Measurements from ENCODE around the gene ETV6.

The ETV6 gene

GRCh38 chr12:11863478-11863906 is 214.0 kb downstream of the ETV6 start:
- no peak overlapping the region for H2AFZ ChIP-seq (ENCODE audit: low read length)
- no peak for TF ChIP-seq CTCF (conservative IDR thresholded peaks at IDR 0.05; ENCODE audit: low read length)
- no peak for TF ChIP-seq EZH2phosphoT487 (IDR thresholded peaks at IDR 0.05; ENCODE audit: borderline replicate concordance)
- peaks cover 28% of the 10 kb centered on the region for H3K79me2 ChIP-seq (ENCODE audit: insufficient read depth, low read length)
- H3K27me3 ChIP-seq (ENCODE audit: insufficient read depth, low read length, poor library complexity, severe bottlenecking), result no peaks in the 10 kb centered on the region
- no peaks in the 10 kb centered on the region for H3K9me2 ChIP-seq (replicated peaks; ENCODE audit: low read depth, low read length)
- H4K20me1 ChIP-seq (ENCODE audit: insufficient read depth, low read length, poor library complexity, severe bottlenecking), result peaks cover 3% of the 10 kb centered on the region
- H3K4me1 ChIP-seq (ENCODE audit: insufficient read depth, low read length, poor library complexity, severe bottlenecking), result peaks cover 13% of the 10 kb centered on the region
- H3K36me3 ChIP-seq (ENCODE audit: insufficient read depth, low read length), result peaks cover 70% of the 10 kb centered on the region
- no peak overlapping the region for H3K4me2 ChIP-seq (ENCODE audit: low read depth, low read length, poor library complexity, severe bottlenecking)
- H3K4me3 ChIP-seq (ENCODE audit: low read length, poor library complexity, severe bottlenecking), result no peak overlapping the region
- H3K9me3 ChIP-seq (ENCODE audit: insufficient read depth, low read depth, low read length), result peaks cover 8% of the 10 kb centered on the region; the same call in 1 of the 2 replicates
- no peaks in the 10 kb centered on the region for H3F3A ChIP-seq (ENCODE audit: low read depth)
- H3K9ac ChIP-seq (ENCODE audit: low read depth, low read length, poor library complexity, severe bottlenecking), result no peak overlapping the region

DNA sequence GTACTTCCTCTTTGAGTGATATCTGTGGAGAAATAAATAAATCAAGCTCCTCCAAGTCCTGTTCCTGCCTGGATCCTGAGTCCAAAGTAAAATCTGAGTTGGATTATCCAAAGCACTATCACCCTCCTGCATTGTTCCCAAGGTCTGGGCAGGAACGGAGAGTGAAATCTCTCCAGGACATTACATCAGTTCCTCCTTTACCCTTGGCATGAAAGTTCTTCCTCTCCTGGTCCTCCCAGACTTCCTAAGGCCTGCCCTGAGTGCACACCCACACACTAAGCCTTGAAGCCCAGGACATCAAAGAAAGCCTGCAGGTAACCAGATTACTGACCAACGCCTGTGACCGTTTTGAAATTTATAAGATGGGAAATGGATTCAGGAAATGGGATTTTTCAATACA is 214.5 kb downstream of the ETV6 start:
- Histone ChIP-seq H3K4me2 (ENCODE audit: low read depth, low read length, poor library complexity, severe bottlenecking) (no peak overlapping the region), H2AFZ (ENCODE audit: low read length) (no peak overlapping the region), H3K36me3 (ENCODE audit: insufficient read depth, low read length) (peaks cover 70% of the 10 kb centered on the region)

GRCh38 chr12:11865824-11866223 is 216.3 kb downstream of the ETV6 start:
- H3K9me3 ChIP-seq (ENCODE audit: insufficient read depth, low read depth, low read length), result peaks cover 8% of the 10 kb centered on the region; the same call in 1 of the 2 replicates
- H3K4me3 ChIP-seq (ENCODE audit: low read length, poor library complexity, severe bottlenecking), result no peak overlapping the region
- TF ChIP-seq CTCF (conservative IDR thresholded peaks at IDR 0.05; ENCODE audit: low read length) (no peak), EZH2phosphoT487 (IDR thresholded peaks at IDR 0.05; ENCODE audit: borderline replicate concordance) (no peak)
- H3F3A ChIP-seq (ENCODE audit: low read depth), result no peaks in the 10 kb centered on the region
- H2AFZ ChIP-seq (ENCODE audit: low read length), result no peak overlapping the region
- H3K79me2 ChIP-seq (ENCODE audit: insufficient read depth, low read length), result peaks cover 28% of the 10 kb centered on the region
- no peaks in the 10 kb centered on the region for H3K27me3 ChIP-seq (ENCODE audit: insufficient read depth, low read length, poor library complexity, severe bottlenecking)
- no peaks in the 10 kb centered on the region for H3K9me2 ChIP-seq (replicated peaks; ENCODE audit: low read depth, low read length)
- H3K4me1 ChIP-seq (ENCODE audit: insufficient read depth, low read length, poor library complexity, severe bottlenecking), result peaks cover 10% of the 10 kb centered on the region
- H3K4me2 ChIP-seq (ENCODE audit: low read depth, low read length, poor library complexity, severe bottlenecking), result no peak overlapping the region
- H3K9ac ChIP-seq (ENCODE audit: low read depth, low read length, poor library complexity, severe bottlenecking), result no peak overlapping the region
- peaks cover 3% of the 10 kb centered on the region for H4K20me1 ChIP-seq (ENCODE audit: insufficient read depth, low read length, poor library complexity, severe bottlenecking)
- H3K36me3 ChIP-seq (ENCODE audit: insufficient read depth, low read length), result peaks cover 72% of the 10 kb centered on the region

More for the DNA sequence above, 214.5 kb downstream of the ETV6 start:
- H3F3A ChIP-seq (ENCODE audit: low read depth), result no peaks in the 10 kb centered on the region
- H3K9me2 ChIP-seq (replicated peaks; ENCODE audit: low read depth, low read length), result no peaks in the 10 kb centered on the region
- no peaks in the 10 kb centered on the region for H3K27me3 ChIP-seq (ENCODE audit: insufficient read depth, low read length, poor library complexity, severe bottlenecking)
- TF ChIP-seq EZH2phosphoT487 (IDR thresholded peaks at IDR 0.05; ENCODE audit: borderline replicate concordance) (no peak), CTCF (conservative IDR thresholded peaks at IDR 0.05; ENCODE audit: low read length) (no peak)
- peaks cover 8% of the 10 kb centered on the region; the same call in 1 of the 2 replicates for H3K9me3 ChIP-seq (ENCODE audit: insufficient read depth, low read depth, low read length)
- peaks cover 28% of the 10 kb centered on the region for H3K79me2 ChIP-seq (ENCODE audit: insufficient read depth, low read length)
- peaks cover 13% of the 10 kb centered on the region for H3K4me1 ChIP-seq (ENCODE audit: insufficient read depth, low read length, poor library complexity, severe bottlenecking)
- H3K9ac ChIP-seq (ENCODE audit: low read depth, low read length, poor library complexity, severe bottlenecking), result no peak overlapping the region
- H3K4me3 ChIP-seq (ENCODE audit: low read length, poor library complexity, severe bottlenecking), result no peak overlapping the region
- H4K20me1 ChIP-seq (ENCODE audit: insufficient read depth, low read length, poor library complexity, severe bottlenecking), result peaks cover 3% of the 10 kb centered on the region
